IMR-90 (cell line): Measurements from ENCODE around the gene RHOF. TPM values are rescaled to one million over a fixed set of nuclear protein-coding genes. Genes with fewer than 3 reads are reported as not detected.

Source experiments
- ATAC-seq: fragments of 200-7000 bp; cut with Tn5 transposase; 2 replicates; pipeline ENCODE4 v1.9.1; 2020; ENCODE audit warnings: low read depth, mild to moderate bottlenecking, moderate library complexity
- BruUV-seq: library from RNA; stranded (reverse); fragments of 400-500 nt; replicated peaks from 2 replicates; lab custom pipeline; 2021; lab: Mats Ljungman, UMichigan
- CTCF ChIA-PET: fragments of 300-600 bp; formaldehyde crosslinking; extraction: SDS; loops from one replicate; lab custom pipeline; 2021; ENCODE audit warnings: antibody characterized with exemption; lab: Yijun Ruan, JAX
- POLR2A ChIA-PET: fragments of 300-600 bp; sonication (Branson Sonifier 250); formaldehyde crosslinking; loops from one replicate; lab custom pipeline; 2022; ENCODE audit warnings: antibody characterized with exemption; ENCODE audit not compliant: unreplicated experiment; lab: Charles Lee
- DNase-seq: peaks from one replicate; pipeline ENCODE4 v3.0.0; 2013
- H2AFZ ChIP-seq: replicated peaks from 2 replicates; pipeline ENCODE3; 2013; ENCODE audit warnings: low read length, mild to moderate bottlenecking; ENCODE audit not compliant: poor library complexity
- H2AK5ac ChIP-seq: 2 replicates; pipeline ENCODE4 v1.6.1; 2013; ENCODE audit warnings: low read depth, low read length, inconsistent platforms
- H2AK9ac ChIP-seq: replicated peaks from 2 replicates; pipeline ENCODE3; 2013; ENCODE audit warnings: mild to moderate bottlenecking, low read depth, low read length, moderate library complexity; ENCODE audit not compliant: poor library complexity
- H2BK120ac ChIP-seq: 2 replicates; pipeline ENCODE4 v1.6.1; 2013; ENCODE audit warnings: low read depth, low read length, inconsistent platforms
- H2BK15ac ChIP-seq: 3 replicates; pipeline ENCODE4 v1.6.1; 2013; ENCODE audit warnings: low read depth, low read length, inconsistent platforms
- H2BK20ac ChIP-seq: 2 replicates; pipeline ENCODE4 v1.6.1; 2013; ENCODE audit warnings: low read depth, mild to moderate bottlenecking, inconsistent platforms, low read length, moderate library complexity
- H2BK5ac ChIP-seq: 2 replicates; pipeline ENCODE4 v1.6.1; 2013; ENCODE audit warnings: mild to moderate bottlenecking, low read depth, low read length, inconsistent platforms; ENCODE audit not compliant: poor library complexity, severe bottlenecking
- H3K14ac ChIP-seq: replicated peaks from 2 replicates; pipeline ENCODE4 v1.6.1; 2013; ENCODE audit warnings: low read depth, low read length, inconsistent platforms
- H3K18ac ChIP-seq: 2 replicates; pipeline ENCODE4 v1.6.1; 2013; ENCODE audit warnings: low read depth, low read length, control low read depth
- H3K23ac ChIP-seq: 2 replicates; pipeline ENCODE4 v1.6.1; 2013; ENCODE audit warnings: low read depth, low read length, inconsistent platforms
- H3K27ac ChIP-seq: 2 replicates; pipeline ENCODE4 v1.5.1; 2013; ENCODE audit warnings: mild to moderate bottlenecking, control low read depth, low read length; ENCODE audit not compliant: insufficient read depth
- H3K27me3 ChIP-seq: 2 replicates; pipeline ENCODE4 v1.6.1; 2013; ENCODE audit warnings: low read length; ENCODE audit not compliant: control insufficient read depth, insufficient read depth
- H3K36me3 ChIP-seq: 2 replicates; pipeline ENCODE4 v1.6.1; 2013; ENCODE audit warnings: low read length, mixed read lengths; ENCODE audit not compliant: control insufficient read depth, insufficient read depth
- H3K4ac ChIP-seq: 2 replicates; pipeline ENCODE4 v1.6.1; 2013; ENCODE audit warnings: low read depth, low read length, inconsistent platforms
- H3K4me1 ChIP-seq: 2 replicates; pipeline ENCODE4 v1.6.1; 2013; ENCODE audit warnings: low read length, mixed read lengths; ENCODE audit not compliant: control insufficient read depth, insufficient read depth
- H3K4me2 ChIP-seq: 2 replicates; pipeline ENCODE4 v1.6.1; 2013; ENCODE audit warnings: low read depth, mild to moderate bottlenecking, control low read depth, low read length, moderate library complexity
- H3K4me3 ChIP-seq: 2 replicates; pipeline ENCODE4 v1.5.1; 2013; ENCODE audit warnings: low read depth, mild to moderate bottlenecking, control low read depth, low read length, moderate library complexity; ENCODE audit not compliant: insufficient read depth
- H3K56ac ChIP-seq: 2 replicates; pipeline ENCODE4 v1.6.1; 2013; ENCODE audit warnings: low read length, inconsistent platforms; ENCODE audit not compliant: insufficient read depth; ENCODE audit errors: extremely low read depth
- H3K79me1 ChIP-seq, 2 experiments: 2 replicates each; pipeline ENCODE4 v1.6.1; 2013; ENCODE audit warnings: low read length in 2 of 2, inconsistent platforms in 1 of 2, low read depth in 1 of 2
- H3K9ac ChIP-seq: 2 replicates; pipeline ENCODE4 v1.6.1; 2013; ENCODE audit warnings: low read depth, low read length, control low read depth
- H3K9me1 ChIP-seq: 2 replicates; pipeline ENCODE4 v1.6.1; 2013; ENCODE audit warnings: low read length, inconsistent platforms; ENCODE audit not compliant: insufficient read depth
- H3K9me3 ChIP-seq: 2 replicates; pipeline ENCODE4 v1.6.1; 2013; ENCODE audit warnings: low read length; ENCODE audit not compliant: control insufficient read depth, insufficient read depth
- H4K20me1 ChIP-seq: 2 replicates; pipeline ENCODE4 v1.6.1; 2013; ENCODE audit warnings: low read length, inconsistent platforms; ENCODE audit not compliant: insufficient read depth
- H4K5ac ChIP-seq: 2 replicates; pipeline ENCODE4 v1.6.1; 2013; ENCODE audit warnings: mild to moderate bottlenecking, low read depth, low read length, control low read depth
- H4K8ac ChIP-seq, 2 experiments: 2 replicates each; pipeline ENCODE4 v1.6.1; 2013; ENCODE audit warnings: low read depth in 2 of 2, low read length in 2 of 2, control low read depth in 1 of 2, inconsistent platforms in 1 of 2
- H4K91ac ChIP-seq: 2 replicates; pipeline ENCODE4 v1.6.1; 2013; ENCODE audit warnings: low read depth, low read length, inconsistent platforms; ENCODE audit not compliant: insufficient read depth
- BHLHE40 ChIP-seq: fragments of 150-350 bp; IDR thresholded peaks from 2 replicates; pipeline ENCODE4 v1.6.1; 2016; ENCODE audit warnings: mild to moderate bottlenecking, low read depth, low read length
- CEBPB ChIP-seq: IDR thresholded peaks from 2 replicates; pipeline ENCODE4 v1.6.1; 2012; ENCODE audit warnings: low read depth, low read length, improper control_type of control experiment
- RCOR1 ChIP-seq: IDR thresholded peaks from 2 replicates; pipeline ENCODE4 v1.6.1; 2012; ENCODE audit warnings: mild to moderate bottlenecking, low read length, improper control_type of control experiment; ENCODE audit not compliant: insufficient replicate concordance
- SMC3 ChIP-seq: fragments of 150-350 bp; IDR thresholded peaks from 2 replicates; pipeline ENCODE4 v1.6.1; 2016; ENCODE audit warnings: low read depth, mild to moderate bottlenecking, antibody characterized with exemption, low read length, moderate library complexity
- WGBS, 2 experiments: methylation state at CpG; one replicate each; pipeline versions ENCODE4 v1.1.5 to v1.1.7; 2013; ENCODE audit warnings: missing lambda C conversion rate in 2 of 2; ENCODE audit not compliant: insufficient read length in 1 of 2; ENCODE audit errors: extremely low coverage in 2 of 2; 5-methylcytosine and 5-hydroxymethylcytosine counted together
- dilution Hi-C: fragments of 300-500 bp; cut with HindIII; formaldehyde crosslinking; loops from one replicate; pipeline ENCODE4 v1.14.3; 2018; ENCODE audit warnings: low sequenced_read_pairs; ENCODE audit not compliant: unreplicated experiment
- in situ Hi-C: fragments of 300-500 bp; cut with MboI; formaldehyde crosslinking; loops from 3 replicates; pipeline ENCODE4 v1.14.3; 2019; ENCODE audit warnings: low sequenced_read_pairs, inconsistent platforms, mixed read lengths
- intact Hi-C: fragments of 100-400 bp; cut with micrococcal nuclease; formaldehyde crosslinking; loops from 2 replicates; pipeline ENCODE4 v1.10.0; 2022
- polyA plus RNA-seq, 3 experiments: library from polyadenylated mRNA; depleted of rRNA; stranded (reverse); fragments of >200 nt; gene quantifications; 2 replicates each; pipeline ENCODE4 v1.2.3, GENCODE V29; 2012; ENCODE audit warnings: low replicate concordance in 1 of 3
- total RNA-seq: library from RNA; depleted of rRNA; stranded (reverse); fragments of >200 nt; gene quantifications from 2 replicates; pipeline ENCODE4 v1.2.3, GENCODE V29; 2012

Gene RHOF
- total and polyA plus RNA-seq, 2 of the 4 experiments (the other 2 are of a cell fraction), result 3.0 to 5.1 TPM

DNA sequence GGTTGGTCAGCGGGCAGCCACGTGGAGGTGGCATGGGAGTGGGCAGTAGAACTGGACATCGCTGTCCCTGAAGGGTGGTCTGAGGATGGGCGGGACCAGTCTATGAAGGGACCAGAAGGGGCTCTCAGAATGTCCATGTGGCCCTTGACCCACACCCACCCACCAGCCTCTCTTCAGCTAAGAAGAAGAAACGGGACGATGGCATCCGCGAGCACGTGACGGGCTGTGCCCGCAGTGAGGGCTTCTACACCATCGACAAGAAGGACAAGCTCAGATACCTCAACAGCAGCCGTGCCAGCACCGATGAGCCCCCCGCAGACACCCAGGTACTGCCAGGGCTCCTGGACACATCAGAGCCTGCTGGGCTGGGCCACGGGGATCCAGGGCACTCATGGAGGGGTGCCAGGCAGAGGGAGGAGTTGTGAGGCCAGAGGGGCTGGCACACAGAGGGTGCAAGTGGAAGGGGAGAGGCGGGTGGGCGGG lies 31.6 kb upstream of the RHOF start:
- Histone ChIP-seq H2BK5ac (no peak overlapping the region), H3K4ac (no peak overlapping the region), H3K4me1 (no peaks in the 10 kb centered on the region), H2BK120ac (no peak overlapping the region), H3K14ac (no peak overlapping the region), H3K9me3 (no peaks in the 10 kb centered on the region), H3K79me1 (peaks cover 20 to 60% of the 10 kb centered on the region in 2 experiments), H4K8ac (no peak overlapping the region), H3K4me2 (no peak overlapping the region), H3K36me3 (peaks cover 69% of the 10 kb centered on the region), H3K27me3 (no peaks in the 10 kb centered on the region), H3K9ac (no peak overlapping the region), H2BK20ac (no peak overlapping the region), H2BK15ac (no peak overlapping the region), H3K23ac (no peak overlapping the region), H2AK9ac (peak overlapping the region; percentile 50), H3K27ac (no peak overlapping the region), H4K20me1 (peaks cover 9% of the 10 kb centered on the region), H4K5ac (no peak overlapping the region), H3K9me1 (no peaks in the 10 kb centered on the region), H3K4me3 (no peak overlapping the region), H3K18ac (no peak overlapping the region), H3K56ac (no peak overlapping the region), H4K91ac (no peak overlapping the region), H2AK5ac (no peak overlapping the region), H2AFZ (no peak overlapping the region)
- 100% methylated on average over 3 of the region's 18 CpGs; no CpG with 5 or more reads in 1 of the 2 experiments for WGBS, 2 experiments
- ChIA-PET POLR2A (no interaction called here), CTCF (no interaction called here)
- DNase-seq, result no peak
- no TSS peak for BruUV-seq
- TF ChIP-seq CEBPB (no peak), RCOR1 (no peak), SMC3 (no peak), BHLHE40 (no peak)
- in situ Hi-C loops (no loop called here), intact Hi-C loops (no loop called here), dilution Hi-C loops (no loop called here)
- no peak for ATAC-seq
